H9 (cell line): Measurements from ENCODE around the gene LRRC71. TPM values are rescaled to one million over a fixed set of nuclear protein-coding genes. Genes with fewer than 3 reads are reported as not detected.

Experiments
- DNase-seq: peaks from one replicate; pipeline ENCODE4 v3.0.0-alpha.2; 2017
- H2AFZ ChIP-seq: one replicate; pipeline ENCODE4 v1.6.1; 2013; ENCODE audit warnings: mild to moderate bottlenecking, low read length, control low read depth, moderate library complexity
- H2AK5ac ChIP-seq: 2 replicates; pipeline ENCODE4 v1.6.1; 2013; ENCODE audit warnings: low read length, control low read depth, mixed read lengths; ENCODE audit not compliant: insufficient read length
- H2BK120ac ChIP-seq: one replicate; pipeline ENCODE4 v1.6.1; 2013; ENCODE audit warnings: low read depth, mild to moderate bottlenecking, low read length, control low read depth, inconsistent platforms; ENCODE audit not compliant: poor library complexity, severe bottlenecking
- H2BK12ac ChIP-seq: 2 replicates; pipeline ENCODE4 v1.6.1; 2013; ENCODE audit warnings: low read length, control low read depth, mixed read lengths, low read depth; ENCODE audit not compliant: insufficient read length
- H2BK15ac ChIP-seq: 2 replicates; pipeline ENCODE4 v1.6.1; 2013; ENCODE audit warnings: low read depth, low read length, control low read depth
- H2BK20ac ChIP-seq: one replicate; pipeline ENCODE4 v1.6.1; 2013; ENCODE audit warnings: low read depth, mild to moderate bottlenecking, low read length, control low read depth, inconsistent platforms; ENCODE audit not compliant: poor library complexity, severe bottlenecking
- H2BK5ac ChIP-seq: 2 replicates; pipeline ENCODE4 v1.6.1; 2013; ENCODE audit warnings: low read length, control low read depth, mixed read lengths; ENCODE audit not compliant: insufficient read length
- H3K14ac ChIP-seq: 2 replicates; pipeline ENCODE4 v1.6.1; 2013; ENCODE audit warnings: low read length, control low read depth; ENCODE audit not compliant: insufficient read depth
- H3K18ac ChIP-seq: 2 replicates; pipeline ENCODE4 v1.6.1; 2013; ENCODE audit warnings: low read depth, mild to moderate bottlenecking, mixed read lengths, low read length, control low read depth; ENCODE audit not compliant: insufficient read length
- H3K23ac ChIP-seq: 2 replicates; pipeline ENCODE4 v1.6.1; 2013; ENCODE audit warnings: low read length, control low read depth, mixed read lengths, low read depth; ENCODE audit not compliant: insufficient read length
- H3K23me2 ChIP-seq: 2 replicates; pipeline ENCODE4 v1.6.1; 2013; ENCODE audit warnings: low read depth, mild to moderate bottlenecking, mixed read lengths, low read length, control low read depth; ENCODE audit not compliant: insufficient read length, poor library complexity, severe bottlenecking
- H3K27ac ChIP-seq: 2 replicates; pipeline ENCODE4 v1.5.1; 2013; ENCODE audit warnings: low read length, control low read depth, mixed read lengths, low read depth; ENCODE audit not compliant: insufficient read length
- H3K27me3 ChIP-seq: 2 replicates; pipeline ENCODE4 v1.6.1; 2013; ENCODE audit warnings: low read length, control low read depth, inconsistent platforms; ENCODE audit not compliant: insufficient read depth
- H3K4ac ChIP-seq: 2 replicates; pipeline ENCODE4 v1.6.1; 2013; ENCODE audit warnings: low read depth, mild to moderate bottlenecking, control low read depth, inconsistent platforms, low read length, moderate library complexity
- H3K4me1 ChIP-seq: 2 replicates; pipeline ENCODE4 v1.6.1; 2013; ENCODE audit warnings: low read length, control low read depth, inconsistent platforms; ENCODE audit not compliant: insufficient read depth
- H3K4me2 ChIP-seq: 2 replicates; pipeline ENCODE4 v1.6.1; 2013; ENCODE audit warnings: low read length, control low read depth, mixed read lengths; ENCODE audit not compliant: insufficient read length, insufficient read depth
- H3K56ac ChIP-seq: 2 replicates; pipeline ENCODE4 v1.6.1; 2013; ENCODE audit warnings: low read depth, mild to moderate bottlenecking, mixed read lengths, low read length, control low read depth; ENCODE audit not compliant: insufficient read length
- H3K79me1 ChIP-seq: 2 replicates; pipeline ENCODE4 v1.6.1; 2013; ENCODE audit warnings: low read depth, mild to moderate bottlenecking, moderate library complexity, low read length, control low read depth, inconsistent platforms; ENCODE audit not compliant: insufficient read depth, poor library complexity, severe bottlenecking
- H3K79me2 ChIP-seq: 2 replicates; pipeline ENCODE4 v1.6.1; 2013; ENCODE audit warnings: low read length, control low read depth, inconsistent platforms; ENCODE audit not compliant: insufficient read depth
- H3K9ac ChIP-seq: 2 replicates; pipeline ENCODE4 v1.6.1; 2013; ENCODE audit warnings: low read length, control low read depth, mixed read lengths; ENCODE audit not compliant: insufficient read length; ENCODE audit errors: extremely low read depth
- H3K9me3 ChIP-seq: one replicate; pipeline ENCODE4 v1.6.1; 2013; ENCODE audit warnings: low read depth, low read length, inconsistent platforms; ENCODE audit not compliant: control insufficient read depth
- H3T11ph ChIP-seq: one replicate; pipeline ENCODE4 v1.6.1; 2013; ENCODE audit warnings: mild to moderate bottlenecking, low read length, control low read depth, inconsistent platforms
- H4K20me1 ChIP-seq: one replicate; pipeline ENCODE4 v1.6.1; 2013; ENCODE audit not compliant: control insufficient read depth, insufficient read length, insufficient read depth
- H4K5ac ChIP-seq: 2 replicates; pipeline ENCODE4 v1.6.1; 2013; ENCODE audit warnings: low read depth, mild to moderate bottlenecking, mixed read lengths, low read length, control low read depth; ENCODE audit not compliant: insufficient read length
- H4K8ac ChIP-seq: replicated peaks from 2 replicates; pipeline ENCODE4 v1.6.1; 2013; ENCODE audit warnings: low read length, control low read depth, mixed read lengths, low read depth; ENCODE audit not compliant: insufficient read length
- H4K91ac ChIP-seq: 2 replicates; pipeline ENCODE4 v1.6.1; 2013; ENCODE audit warnings: low read depth, mild to moderate bottlenecking, moderate library complexity, mixed read lengths, low read length, control low read depth; ENCODE audit not compliant: insufficient read length
- H3K27ac Mint-ChIP-seq, 3 experiments: 2 replicates in 2 of 3; 3 replicates in 1 of 3; pipeline ENCODE4 v1.8.0; 2020 to 2021; ENCODE audit warnings: mixed read lengths in 3 of 3, mild to moderate bottlenecking in 1 of 3, moderate library complexity in 1 of 3
- H3K27me3 Mint-ChIP-seq: 2 replicates; pipeline ENCODE4 v1.8.0; 2021; ENCODE audit warnings: low read depth, mild to moderate bottlenecking, moderate library complexity, mixed read lengths
- H3K36me3 Mint-ChIP-seq, 3 experiments: 2 replicates in 2 of 3; 3 replicates in 1 of 3; pipeline ENCODE4 v1.8.0; 2020 to 2021; ENCODE audit warnings: low read depth in 3 of 3, mixed read lengths in 3 of 3; ENCODE audit not compliant: insufficient read depth in 1 of 3
- H3K4me1 Mint-ChIP-seq, 2 experiments: 2 replicates each; pipeline ENCODE4 v1.8.0; 2020; ENCODE audit warnings: mixed read lengths in 2 of 2
- H3K4me3 Mint-ChIP-seq, 2 experiments: 2 replicates in 1 of 2; 3 replicates in 1 of 2; pipeline ENCODE4 v1.8.0; 2020 to 2021; ENCODE audit warnings: mild to moderate bottlenecking in 2 of 2, mixed read lengths in 2 of 2, moderate library complexity in 1 of 2
- H3K9me3 Mint-ChIP-seq, 2 experiments: 2 replicates in 1 of 2; 3 replicates in 1 of 2; pipeline ENCODE4 v1.8.0; 2020; ENCODE audit warnings: mild to moderate bottlenecking in 2 of 2, mixed read lengths in 2 of 2, moderate library complexity in 1 of 2
- CTCF ChIP-seq: fragments of 200-600 bp; sonication (generic); conservative IDR thresholded peaks from 3 replicates; pipeline ENCODE4 v1.8.0; 2021; ENCODE audit warnings: antibody characterized with exemption, mild to moderate bottlenecking
- WGBS: extraction: QIAGEN DNeasy Blood & Tissue Kit; methylation state at CpG from one replicate; pipeline ENCODE4 v1.1.7; 2013; ENCODE audit warnings: missing lambda C conversion rate, low lambda C conversion rate, mixed read lengths; ENCODE audit not compliant: insufficient read length; ENCODE audit errors: extremely low coverage; 5-methylcytosine and 5-hydroxymethylcytosine counted together
- total RNA-seq: library from RNA; stranded (reverse); gene quantifications from 2 replicates; pipeline ENCODE4 v1.2.1, GENCODE V29; 2021

LRRC71 gene
- total RNA-seq, 1 experiment from 2014 or later, result not detected

DNA sequence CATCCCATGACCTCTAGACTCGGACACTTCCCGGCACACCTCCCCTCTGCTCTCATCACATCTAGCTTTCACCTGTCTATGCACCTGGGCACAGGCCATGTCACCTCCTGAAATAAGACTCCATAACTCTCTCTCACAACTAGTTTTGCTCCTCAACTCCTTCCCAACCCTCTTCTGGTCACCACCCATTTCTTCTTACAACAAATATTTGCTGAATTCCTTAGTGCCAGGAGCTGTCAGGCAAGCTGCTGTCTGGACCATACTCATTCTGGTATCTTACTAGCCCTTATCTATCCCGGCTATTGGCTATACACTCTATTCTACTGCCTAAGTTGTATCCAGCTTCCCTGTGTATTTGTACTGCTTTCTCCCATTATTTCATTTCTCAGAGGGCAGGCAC lies 49.1 kb downstream of the LRRC71 start:
- H3K4me3 Mint-ChIP-seq, result no peak overlapping the region
- Histone ChIP-seq H3T11ph (no peak overlapping the region), H2BK5ac (no peak overlapping the region), H3K23ac (no peak overlapping the region), H3K79me1 (no peaks in the 10 kb centered on the region), H3K9me3 (no peaks in the 10 kb centered on the region), H3K14ac (no peak overlapping the region), H2BK12ac (no peak overlapping the region), H2BK15ac (no peak overlapping the region), H3K27me3 (no peaks in the 10 kb centered on the region), H4K5ac (no peak overlapping the region), H3K27ac (no peak overlapping the region), H3K4me1 (no peaks in the 10 kb centered on the region), H2AK5ac (no peak overlapping the region), H2BK120ac (no peak overlapping the region), H3K4ac (no peak overlapping the region), H2AFZ (no peak overlapping the region), H2BK20ac (no peak overlapping the region), H4K20me1 (no peaks in the 10 kb centered on the region), H3K23me2 (no peaks in the 10 kb centered on the region), H3K9ac (no peak overlapping the region), H3K4me2 (no peak overlapping the region), H3K79me2 (no peaks in the 10 kb centered on the region), H4K8ac (no peak overlapping the region), H3K18ac (no peak overlapping the region), H4K91ac (no peak overlapping the region), H3K56ac (no peak overlapping the region)
- peaks cover 10 to 77% (median 46%) of the 10 kb centered on the region in 3 experiments; a peak in 6 of 7 replicates for H3K36me3 Mint-ChIP-seq
- WGBS, result no CpG with 5 or more reads among the region's 3 CpGs
- H3K27me3 Mint-ChIP-seq, result no peaks in the 10 kb centered on the region
- no peak for TF ChIP-seq CTCF
- peak overlapping the region in 1 of 3 experiments; percentile 2; a peak in 1 of 7 replicates for H3K27ac Mint-ChIP-seq
- no peak for DNase-seq
- no peaks in the 10 kb centered on the region for H3K9me3 Mint-ChIP-seq
- peaks cover 1 to 5% of the 10 kb centered on the region in 2 experiments for H3K4me1 Mint-ChIP-seq
